Stimulated activated CD4-positive, alpha-beta T cell treated with anti-CD3 and anti-CD28 coated beads, Interleukin-1b, Interleukin-23, amount 100 ng/mL, for 24 hours (primary cell): ENCODE measurements around the gene NIPAL4.

Experiments used
- DNase-seq, 4 experiments: peaks; one replicate each; pipeline ENCODE4 v3.0.0-alpha.2; 2020; ENCODE audit warnings: low read depth in 4 of 4, low spot score in 1 of 4

NIPAL4 gene

GRCh38 chr5:157514974-157515373 is 55.0 kb downstream of the NIPAL4 start:
- no peak for DNase-seq

GRCh38 chr5:157516006-157516405 is 56.0 kb downstream of the NIPAL4 start:
- peak in 1 of 4 experiments; percentile 36 for DNase-seq

GRCh38 chr5:157516626-157517325 is 56.8 kb downstream of the NIPAL4 start:
- no peak for DNase-seq

- DNase-seq, result no peak
Measured at GRCh38 chr5:157518963-157519362, 59.0 kb downstream of the NIPAL4 start.

DNA sequence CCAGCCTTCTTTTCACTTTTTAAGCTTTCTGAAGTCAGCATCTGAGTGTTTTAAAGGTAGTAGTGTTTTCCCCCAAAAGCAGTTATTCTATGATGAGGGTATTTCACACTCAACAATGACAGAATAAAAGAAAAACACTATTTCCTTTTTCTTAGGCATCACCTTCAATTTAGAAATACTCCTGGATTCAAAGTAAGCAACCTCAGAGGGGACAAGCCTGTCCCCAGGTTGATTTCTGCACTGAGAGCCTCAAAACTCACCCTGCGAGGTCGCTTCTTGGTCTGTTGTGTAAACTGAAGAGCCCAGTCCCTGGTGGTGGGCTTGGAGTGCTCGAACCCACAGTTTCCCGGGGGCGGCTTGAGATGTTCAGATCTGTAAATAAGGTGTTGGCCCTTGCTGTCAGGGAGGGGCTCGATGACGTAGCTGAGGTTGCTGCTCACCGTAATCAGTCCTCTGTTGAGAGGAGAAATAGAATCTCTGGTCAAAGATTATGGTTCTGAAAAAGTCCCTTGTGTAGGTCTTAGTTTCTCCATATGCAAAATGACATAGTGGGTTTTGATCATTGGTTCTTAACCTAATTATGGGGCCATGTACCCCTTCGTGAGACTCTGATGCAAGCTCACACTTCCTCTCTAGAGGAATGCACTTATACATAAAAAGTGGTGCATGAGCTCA is 59.7 kb downstream of the NIPAL4 start:
- DNase-seq, result no peak

DNA sequence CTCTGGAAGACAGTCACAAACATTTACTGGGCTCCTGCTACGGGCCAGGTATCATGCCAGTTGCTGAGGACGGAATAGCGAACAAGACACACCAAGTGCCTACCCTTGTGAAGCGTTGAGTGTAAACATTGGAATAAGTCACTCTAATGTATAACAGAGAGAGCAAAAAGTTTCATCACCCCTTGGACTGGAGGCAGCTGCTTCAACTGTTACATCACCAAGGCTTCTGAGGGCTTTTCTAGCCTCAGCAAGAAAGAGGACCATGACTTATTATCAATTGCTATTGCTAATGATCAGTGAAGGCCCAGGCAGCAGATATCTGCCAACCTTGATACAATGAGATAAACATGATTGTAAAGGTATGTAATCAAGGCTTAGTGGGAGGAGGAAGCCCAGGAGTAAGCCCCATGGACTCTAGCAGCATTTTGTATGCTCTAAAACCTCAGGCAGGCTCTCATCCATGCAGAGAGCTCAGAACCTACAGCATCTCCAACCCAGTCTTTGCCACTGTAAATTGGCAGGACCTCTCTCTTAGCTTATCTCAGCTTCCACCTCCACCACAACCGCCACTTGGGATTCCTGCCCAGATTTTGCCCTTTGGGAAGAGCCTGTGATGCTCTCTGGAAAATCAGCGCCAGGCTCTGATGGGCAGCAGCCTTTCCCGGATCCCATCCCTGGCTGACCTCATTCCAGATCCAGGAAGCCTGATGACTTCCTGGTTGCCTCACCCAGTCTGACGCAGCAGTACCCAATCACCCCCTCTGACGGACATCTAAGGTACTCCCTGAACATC is 61.1 kb downstream of the NIPAL4 start:
- DNase-seq, result no peak

- DNase-seq, result no peak
Measured at GRCh38 chr5:157521704-157522029, 61.7 kb downstream of the NIPAL4 start.

DNA sequence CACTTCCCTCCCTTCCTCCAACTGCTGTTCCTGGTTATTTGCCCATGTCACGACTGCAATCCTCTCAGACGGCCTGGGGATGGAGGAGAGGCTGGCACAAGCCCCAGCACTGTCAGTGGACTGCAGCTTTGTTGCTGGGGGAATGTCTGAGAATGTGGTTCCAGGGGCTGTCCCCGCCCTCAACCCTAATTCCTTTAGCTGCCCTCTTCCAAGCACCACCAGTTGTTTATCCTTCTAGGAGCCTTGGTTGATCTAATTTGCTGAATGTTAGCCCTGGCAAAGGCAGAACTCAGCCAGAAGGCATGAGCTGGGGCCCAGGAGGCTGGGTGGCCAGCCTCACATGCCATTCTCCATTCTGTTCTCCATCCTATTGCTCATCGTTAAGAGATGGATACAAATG is 64.0 kb downstream of the NIPAL4 start:
- no peak for DNase-seq
